COLO829 (cell line): ENCODE results near the gene MAX.

ENCODE experiments used
- DNase-seq: peaks from one replicate; pipeline ENCODE4 v3.0.0; 2012; ENCODE audit warnings: low spot score

The MAX gene

GRCh38 chr14:65072937-65073336 lies 29.4 kb downstream of the MAX start:
- DNase-seq = no peak

DNA sequence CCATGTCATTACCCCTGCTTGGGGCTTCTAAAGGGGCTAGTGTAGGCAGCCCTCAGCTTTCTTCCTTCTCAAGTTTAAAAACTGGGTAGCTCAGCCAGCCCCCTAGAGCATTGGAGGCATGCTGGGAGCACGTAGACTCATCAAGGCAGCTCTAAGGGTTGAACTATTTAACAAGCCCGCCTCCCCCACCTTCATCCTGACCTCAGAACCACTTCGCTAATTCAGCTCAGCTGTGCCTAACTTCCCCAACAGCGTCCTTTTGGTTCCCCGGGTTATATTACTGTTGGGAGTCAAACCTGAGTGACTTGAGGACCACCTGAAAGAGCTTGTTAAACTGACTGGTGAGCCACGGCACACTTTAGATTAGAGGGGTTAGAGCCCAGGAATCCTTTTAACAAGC lies 30.1 kb downstream of the MAX start:
- no peak for DNase-seq

DNA sequence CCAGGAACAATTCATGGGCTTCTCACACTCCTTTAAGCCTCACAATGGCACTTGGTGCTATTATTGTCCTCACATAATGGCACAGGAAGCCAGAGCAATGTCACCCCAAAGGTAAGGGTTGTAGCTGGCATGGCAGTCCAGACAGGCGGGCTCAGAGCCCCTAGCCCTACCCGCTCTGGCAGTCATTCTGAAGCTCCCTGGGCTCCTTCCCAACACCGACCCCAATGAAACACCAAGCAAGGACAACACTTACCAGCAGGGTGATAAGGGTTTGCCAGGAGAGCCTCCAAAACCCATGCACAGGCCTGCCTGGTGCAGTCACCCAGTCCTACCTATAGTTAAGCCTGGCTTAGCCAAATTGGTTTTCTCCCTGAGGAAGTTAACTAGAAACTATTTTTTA lies 30.8 kb downstream of the MAX start:
- DNase-seq = no peak

- DNase-seq = no peak
Measured at GRCh38 chr14:65070471-65070976, 31.8 kb downstream of the MAX start.

DNA sequence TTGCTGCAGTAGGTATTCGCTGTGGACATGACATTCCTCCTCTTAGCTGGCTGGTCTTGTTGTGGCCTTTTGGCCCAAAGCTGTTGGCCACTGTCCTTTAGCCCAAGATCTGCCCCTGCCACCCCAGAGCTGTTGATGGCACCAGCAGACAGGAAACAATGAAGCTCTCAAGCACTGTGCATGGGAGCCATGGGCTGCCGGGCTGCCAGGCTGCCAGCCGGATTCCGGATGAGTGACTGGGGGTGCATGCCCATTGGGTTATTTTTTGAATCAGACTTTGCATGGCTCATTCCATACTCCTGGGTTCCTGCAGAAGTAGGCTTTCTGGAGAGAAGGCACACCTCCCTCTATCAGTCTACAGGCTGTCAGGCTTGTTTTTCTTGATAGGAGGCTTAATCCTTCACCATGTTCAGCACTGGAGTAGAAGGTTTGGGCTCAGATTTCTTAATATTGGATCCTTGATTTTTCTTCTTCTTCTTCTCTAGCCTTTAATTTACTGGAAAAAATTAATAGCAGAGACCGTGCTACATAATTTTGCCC lies 32.4 kb downstream of the MAX start:
- DNase-seq = no peak

- DNase-seq = no peak
Measured at GRCh38 chr14:65065719-65066118, 36.6 kb downstream of the MAX start.

DNA sequence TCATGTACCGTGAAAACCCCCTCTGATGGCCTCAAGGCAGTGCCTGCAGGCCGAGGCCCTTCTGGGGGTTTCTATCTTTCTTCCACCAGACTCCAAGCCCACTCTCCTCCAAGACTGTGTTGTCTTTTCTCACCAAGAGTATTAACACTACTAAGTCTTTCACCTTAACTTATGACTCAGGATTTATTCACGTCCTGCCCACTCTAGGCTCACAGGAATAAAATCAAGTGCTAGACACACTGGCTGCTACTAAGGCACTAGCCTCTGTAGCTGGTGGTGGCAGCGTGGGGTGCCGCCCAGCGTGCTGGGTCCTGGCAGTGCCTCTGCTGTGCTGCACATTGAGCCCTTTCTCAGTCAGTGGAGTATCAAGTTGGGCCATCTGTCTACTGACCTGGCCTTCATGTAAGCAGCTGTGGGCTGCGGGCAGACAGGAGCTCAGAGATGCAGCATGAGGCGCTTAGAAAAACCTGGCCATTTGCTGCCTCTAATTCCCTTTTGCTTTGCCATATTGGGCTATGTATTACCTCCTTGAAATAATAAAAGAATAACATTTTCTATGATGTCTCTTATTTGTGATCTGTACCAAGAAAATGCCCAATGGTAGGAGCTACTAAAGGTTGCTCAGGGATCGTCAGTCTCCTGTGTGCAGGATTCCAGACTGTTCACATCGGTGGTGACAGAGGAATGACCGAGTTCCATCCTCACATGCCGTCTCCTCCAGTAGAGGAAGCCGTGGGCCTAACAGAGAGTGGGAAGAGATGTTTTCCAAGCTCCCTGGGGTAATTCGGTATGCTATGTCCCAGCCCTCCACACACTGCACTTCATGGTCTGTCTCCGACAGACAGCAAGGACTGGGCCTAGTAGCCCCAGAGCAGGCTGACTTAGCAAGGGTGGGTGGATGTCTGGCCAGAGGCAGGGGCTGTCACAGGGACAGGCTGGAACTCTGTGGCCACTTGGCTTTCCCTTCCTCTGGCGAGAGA lies 39.9 kb downstream of the MAX start:
- DNase-seq = no peak

GRCh38 chr14:65057695-65058094 lies 44.6 kb downstream of the MAX start:
- DNase-seq = no peak

DNA sequence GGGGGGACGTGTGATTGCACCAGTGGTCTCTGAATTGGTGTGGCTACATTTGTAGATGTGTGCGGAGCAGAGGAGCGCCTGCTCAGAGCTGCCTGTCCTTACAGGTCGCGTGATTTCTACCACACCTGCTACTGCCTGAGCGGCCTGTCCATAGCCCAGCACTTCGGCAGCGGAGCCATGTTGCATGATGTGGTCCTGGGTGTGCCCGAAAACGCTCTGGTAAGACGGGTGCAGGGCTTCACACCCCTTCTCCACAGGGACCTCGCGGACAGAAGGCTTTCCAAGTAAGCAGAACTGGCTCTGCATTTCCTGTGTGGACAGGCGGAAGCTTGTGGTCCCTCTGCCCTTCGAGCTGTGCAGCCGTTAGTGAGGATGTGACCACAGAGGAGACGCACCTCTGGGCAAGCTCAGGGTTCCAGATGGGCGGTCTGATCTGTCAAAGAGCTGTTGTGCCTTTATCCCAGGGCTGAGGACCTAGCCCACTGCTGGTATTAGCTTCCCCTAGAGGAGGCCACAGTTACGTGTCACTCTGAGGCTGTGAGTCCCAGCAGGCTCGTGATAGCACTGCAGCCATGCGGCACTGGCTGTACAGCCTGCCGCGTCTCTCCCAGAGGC lies 47.7 kb downstream of the MAX start:
- DNase-seq = no peak

DNA sequence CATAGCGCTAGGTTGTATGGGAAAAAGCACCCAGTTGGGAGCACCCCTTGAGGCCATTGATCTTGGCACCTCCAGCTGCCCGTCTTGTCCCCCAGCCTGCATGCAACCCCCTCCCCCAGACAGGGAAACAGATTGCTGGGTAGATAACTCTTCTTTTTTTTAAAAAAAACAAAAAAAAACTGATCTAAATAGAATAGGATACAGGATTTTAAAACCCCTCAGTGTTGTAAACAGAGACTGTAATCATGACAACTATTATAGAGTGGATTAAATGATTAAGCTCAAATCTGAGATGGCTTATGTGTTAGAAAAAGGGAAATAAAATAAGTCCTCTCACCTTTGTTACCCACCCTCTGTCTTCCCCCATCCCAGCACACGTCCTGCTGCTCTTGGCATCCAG lies 48.9 kb downstream of the MAX start:
- no peak for DNase-seq

GRCh38 chr14:65052832-65053231 lies 49.5 kb downstream of the MAX start:
- no peak for DNase-seq

GRCh38 chr14:65045709-65046108 lies 56.6 kb downstream of the MAX start:
- DNase-seq = no peak

GRCh38 chr14:65045006-65045405 lies 57.3 kb downstream of the MAX start:
- no peak for DNase-seq

DNA sequence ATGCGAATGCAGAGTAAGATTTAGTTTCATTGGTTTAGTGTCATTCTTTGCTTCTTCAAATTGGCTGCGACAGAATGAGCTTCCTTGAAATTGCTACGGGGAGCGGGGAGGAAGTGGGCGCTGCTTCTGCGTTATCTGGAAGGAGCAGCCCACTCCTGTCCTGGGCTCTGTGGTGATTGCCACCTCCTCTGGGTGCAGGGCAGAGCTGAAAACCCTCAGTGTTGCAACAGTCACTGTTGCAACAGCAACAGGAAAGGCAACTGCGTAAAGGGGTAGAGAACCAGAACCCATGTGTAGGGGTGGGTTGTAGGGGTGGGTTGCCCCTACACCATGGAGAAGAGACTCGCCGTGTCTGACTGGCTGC lies 57.7 kb downstream of the MAX start:
- no peak for DNase-seq

DNA sequence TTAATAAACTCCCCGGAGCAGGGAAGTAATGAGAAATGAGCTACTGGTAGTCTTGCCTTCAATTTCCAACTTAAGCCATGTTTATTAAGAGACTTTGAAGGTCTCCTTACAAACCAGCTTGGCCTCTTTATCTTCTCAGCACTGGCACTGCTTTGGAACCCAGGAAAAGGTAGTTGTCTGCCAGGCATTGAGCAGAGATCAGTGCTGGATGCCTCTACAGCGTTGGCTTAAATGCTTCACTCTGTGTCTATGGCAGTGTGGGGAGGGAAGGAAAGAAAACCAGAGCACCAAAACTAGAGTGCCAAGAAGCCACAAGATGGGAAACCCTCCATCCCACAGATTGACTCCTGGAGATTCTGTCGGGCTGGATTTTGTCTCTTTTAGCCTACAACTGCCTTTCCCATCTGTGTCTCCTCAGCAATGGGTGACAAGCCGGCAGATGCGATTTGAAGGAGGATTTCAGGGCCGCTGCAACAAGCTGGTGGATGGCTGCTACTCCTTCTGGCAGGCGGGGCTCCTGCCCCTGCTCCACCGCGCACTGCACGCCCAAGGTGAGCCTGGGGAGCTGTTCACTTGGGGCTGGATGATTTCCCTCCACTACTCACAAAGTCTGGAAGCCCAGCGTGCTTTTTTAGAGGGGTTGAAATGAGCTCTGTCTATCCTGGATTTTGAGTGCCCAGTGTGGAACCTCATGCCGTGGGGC lies 58.3 kb downstream of the MAX start:
- no peak for DNase-seq

- no peak for DNase-seq
Measured at GRCh38 chr14:65042731-65043372, 59.5 kb downstream of the MAX start.

GRCh38 chr14:65042296-65042695 lies 60.0 kb downstream of the MAX start:
- DNase-seq = no peak

DNA sequence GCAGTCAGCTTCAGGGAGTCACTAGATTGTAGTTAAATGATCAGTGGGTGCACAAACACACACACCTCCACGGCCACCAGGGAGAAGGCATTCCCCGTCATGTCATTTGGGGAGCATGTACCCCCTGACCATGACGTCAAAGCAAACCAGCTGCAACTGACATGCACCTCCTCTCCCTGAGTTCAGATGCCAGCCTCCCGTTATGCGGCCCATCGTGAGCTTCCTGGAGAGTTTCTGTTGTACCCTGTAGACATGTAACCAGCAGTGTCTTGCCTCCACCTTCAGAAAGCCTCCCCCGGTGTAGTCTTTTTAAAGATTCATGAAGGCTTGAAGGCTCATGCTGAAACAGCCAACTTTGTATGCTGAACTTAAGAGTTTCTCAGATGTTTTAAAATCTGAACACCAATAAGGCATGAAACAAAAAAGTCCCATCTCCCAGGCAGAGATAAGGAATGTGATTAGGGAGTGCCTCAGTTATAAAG lies 60.8 kb downstream of the MAX start:
- DNase-seq = no peak

GRCh38 chr14:65040666-65041433 lies 61.5 kb downstream of the MAX start:
- no peak for DNase-seq

- DNase-seq = no peak
Measured at GRCh38 chr14:65038966-65039365, 63.4 kb downstream of the MAX start.

GRCh38 chr14:65035049-65035448 lies 67.3 kb downstream of the MAX start:
- no peak for DNase-seq
